HepG2 (cell line): ENCODE measurements around the gene TIA1. TPM values are rescaled to one million over a fixed set of nuclear protein-coding genes. Genes with fewer than 3 reads are reported as not detected.
A peak's percentile ranks its signal among the peaks of the same experiment; 100 is the strongest.

Experiments used
- EP300 ChIP-seq, 3 experiments: sonication (generic) in 1 of 3; formaldehyde crosslinking in 1 of 3; IDR thresholded peaks; 2 replicates each; pipeline versions ENCODE4 v1.5.1 to v1.6.1; 2011 to 2020; ENCODE audit warnings: low read depth in 2 of 3, low read length in 2 of 3, borderline replicate concordance in 1 of 3, improper control_type of control experiment in 1 of 3, mild to moderate bottlenecking in 1 of 3, missing genetic modification reagents in 1 of 3, moderate library complexity in 1 of 3
- FOXA1 ChIP-seq, 2 experiments: fragments of 450-650 bp in 1 of 2; sonication (generic) in 1 of 2; formaldehyde crosslinking in 1 of 2; IDR thresholded peaks; 2 replicates each; pipeline versions ENCODE4 v1.4.0 to v1.6.1; 2016 to 2020; ENCODE audit warnings: missing genetic modification reagents in 1 of 2
- GABPA ChIP-seq, 2 experiments: IDR thresholded peaks; 2 replicates each; pipeline ENCODE4 v1.6.1; 2011 to 2016; ENCODE audit warnings: low read depth in 2 of 2, low read length in 1 of 2, missing biosample characterization in 1 of 2, missing genetic modification characterization in 1 of 2
- NFKBIZ ChIP-seq: IDR thresholded peaks from 2 replicates; pipeline ENCODE4 v1.6.1; 2018; ENCODE audit warnings: missing genetic modification reagents, missing compliant biosample characterization
- PAWR ChIP-seq: sonication (generic); formaldehyde crosslinking; IDR thresholded peaks from 2 replicates; pipeline ENCODE4 v1.4.0; 2020; ENCODE audit warnings: missing genetic modification reagents, mild to moderate bottlenecking, borderline replicate concordance
- PCBP1 ChIP-seq: fragments of 200-400 bp; formaldehyde crosslinking; IDR thresholded peaks from 2 replicates; pipeline ENCODE4 v1.6.1; 2017; ENCODE audit warnings: mild to moderate bottlenecking, low read depth, low read length, borderline replicate concordance
- PRMT3 ChIP-seq: sonication (generic); formaldehyde crosslinking; IDR thresholded peaks from 2 replicates; pipeline ENCODE4 v1.8.1; 2022; ENCODE audit warnings: low read depth, mild to moderate bottlenecking, moderate library complexity, missing genetic modification reagents, borderline replicate concordance
- TAF15 ChIP-seq: fragments of 200-400 bp; formaldehyde crosslinking; IDR thresholded peaks from one replicate; pipeline ENCODE4 v1.6.1; 2018; ENCODE audit warnings: mild to moderate bottlenecking, low read depth, low read length; ENCODE audit not compliant: poor library complexity, severe bottlenecking
- ZNF83 ChIP-seq: sonication (generic); formaldehyde crosslinking; IDR thresholded peaks from 2 replicates; pipeline ENCODE4 v1.4.0; 2020; ENCODE audit warnings: missing genetic modification reagents, mild to moderate bottlenecking, borderline replicate concordance
- ZNF841 ChIP-seq: sonication (generic); formaldehyde crosslinking; IDR thresholded peaks from 2 replicates; pipeline ENCODE4 v1.8.1; 2023; ENCODE audit warnings: missing genetic modification reagents, borderline replicate concordance
- polyA plus RNA-seq, 8 experiments: library from polyadenylated mRNA; depleted of rRNA in 3 of 8; stranded (reverse) in 7 of 8; unstranded in 1 of 8; fragments of >200 nt; fragmentation: Illumina TruSeq in 4 of 8; extraction: Trizol in 4 of 8; gene quantifications; 2 replicates each; pipeline versions ENCODE4 v1.2.1 to v1.2.3, GENCODE V29; 2011 to 2016; ENCODE audit warnings: low read depth in 4 of 8, missing spikeins in 1 of 8, mixed read lengths in 1 of 8; ENCODE audit not compliant: insufficient read depth in 1 of 8
- total RNA-seq, 5 experiments: library from RNA; depleted of rRNA; stranded (reverse); fragments of >200 nt; fragmentation: Illumina TruSeq; extraction: Trizol; gene quantifications; 2 replicates each; pipeline ENCODE4 v1.2.3, GENCODE V29; 2016; ENCODE audit warnings: low read depth in 1 of 5
- TF ChIP-seq, protein P1 (sequence below): sonication (generic); formaldehyde crosslinking; IDR thresholded peaks from one replicate; pipeline ENCODE4 v1.5.1; 2020; ENCODE audit warnings: mild to moderate bottlenecking, missing genetic modification reagents; ENCODE audit errors: not compliant biosample characterization
- TF ChIP-seq, protein P2 (sequence below): sonication (generic); formaldehyde crosslinking; IDR thresholded peaks from 2 replicates; pipeline ENCODE4 v1.4.0; 2020; ENCODE audit warnings: mild to moderate bottlenecking, missing genetic modification reagents
- TF ChIP-seq, protein P3 (sequence below): sonication (generic); formaldehyde crosslinking; IDR thresholded peaks from 2 replicates; pipeline ENCODE4 v1.4.0; 2020; ENCODE audit warnings: missing genetic modification reagents

TIA1 gene
- total and polyA plus RNA-seq, 2 of the 13 experiments (the other 11 are each of a cell fraction or from before 2014, with no cell fraction given), result 209 to 319 TPM

DNA sequence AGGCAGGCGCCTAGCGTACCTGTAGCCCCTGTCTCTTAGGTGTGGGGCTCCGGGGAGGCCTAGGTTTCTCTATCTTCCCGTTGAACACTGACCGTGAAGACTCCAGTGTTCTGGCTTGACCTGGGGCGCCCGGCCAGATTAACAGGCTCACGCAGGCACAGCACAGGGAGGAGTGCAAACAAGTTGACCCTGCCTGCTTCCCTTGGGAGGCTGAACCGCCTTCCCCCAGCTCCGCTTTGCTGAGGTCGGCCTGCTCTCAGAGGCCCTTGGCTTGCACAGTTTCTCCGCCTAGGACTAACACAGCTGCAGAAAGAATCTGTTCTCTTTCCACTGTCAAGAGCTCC lies 10.1 kb upstream of the TIA1 start (continued):
- TF ChIP-seq, protein P1, sequence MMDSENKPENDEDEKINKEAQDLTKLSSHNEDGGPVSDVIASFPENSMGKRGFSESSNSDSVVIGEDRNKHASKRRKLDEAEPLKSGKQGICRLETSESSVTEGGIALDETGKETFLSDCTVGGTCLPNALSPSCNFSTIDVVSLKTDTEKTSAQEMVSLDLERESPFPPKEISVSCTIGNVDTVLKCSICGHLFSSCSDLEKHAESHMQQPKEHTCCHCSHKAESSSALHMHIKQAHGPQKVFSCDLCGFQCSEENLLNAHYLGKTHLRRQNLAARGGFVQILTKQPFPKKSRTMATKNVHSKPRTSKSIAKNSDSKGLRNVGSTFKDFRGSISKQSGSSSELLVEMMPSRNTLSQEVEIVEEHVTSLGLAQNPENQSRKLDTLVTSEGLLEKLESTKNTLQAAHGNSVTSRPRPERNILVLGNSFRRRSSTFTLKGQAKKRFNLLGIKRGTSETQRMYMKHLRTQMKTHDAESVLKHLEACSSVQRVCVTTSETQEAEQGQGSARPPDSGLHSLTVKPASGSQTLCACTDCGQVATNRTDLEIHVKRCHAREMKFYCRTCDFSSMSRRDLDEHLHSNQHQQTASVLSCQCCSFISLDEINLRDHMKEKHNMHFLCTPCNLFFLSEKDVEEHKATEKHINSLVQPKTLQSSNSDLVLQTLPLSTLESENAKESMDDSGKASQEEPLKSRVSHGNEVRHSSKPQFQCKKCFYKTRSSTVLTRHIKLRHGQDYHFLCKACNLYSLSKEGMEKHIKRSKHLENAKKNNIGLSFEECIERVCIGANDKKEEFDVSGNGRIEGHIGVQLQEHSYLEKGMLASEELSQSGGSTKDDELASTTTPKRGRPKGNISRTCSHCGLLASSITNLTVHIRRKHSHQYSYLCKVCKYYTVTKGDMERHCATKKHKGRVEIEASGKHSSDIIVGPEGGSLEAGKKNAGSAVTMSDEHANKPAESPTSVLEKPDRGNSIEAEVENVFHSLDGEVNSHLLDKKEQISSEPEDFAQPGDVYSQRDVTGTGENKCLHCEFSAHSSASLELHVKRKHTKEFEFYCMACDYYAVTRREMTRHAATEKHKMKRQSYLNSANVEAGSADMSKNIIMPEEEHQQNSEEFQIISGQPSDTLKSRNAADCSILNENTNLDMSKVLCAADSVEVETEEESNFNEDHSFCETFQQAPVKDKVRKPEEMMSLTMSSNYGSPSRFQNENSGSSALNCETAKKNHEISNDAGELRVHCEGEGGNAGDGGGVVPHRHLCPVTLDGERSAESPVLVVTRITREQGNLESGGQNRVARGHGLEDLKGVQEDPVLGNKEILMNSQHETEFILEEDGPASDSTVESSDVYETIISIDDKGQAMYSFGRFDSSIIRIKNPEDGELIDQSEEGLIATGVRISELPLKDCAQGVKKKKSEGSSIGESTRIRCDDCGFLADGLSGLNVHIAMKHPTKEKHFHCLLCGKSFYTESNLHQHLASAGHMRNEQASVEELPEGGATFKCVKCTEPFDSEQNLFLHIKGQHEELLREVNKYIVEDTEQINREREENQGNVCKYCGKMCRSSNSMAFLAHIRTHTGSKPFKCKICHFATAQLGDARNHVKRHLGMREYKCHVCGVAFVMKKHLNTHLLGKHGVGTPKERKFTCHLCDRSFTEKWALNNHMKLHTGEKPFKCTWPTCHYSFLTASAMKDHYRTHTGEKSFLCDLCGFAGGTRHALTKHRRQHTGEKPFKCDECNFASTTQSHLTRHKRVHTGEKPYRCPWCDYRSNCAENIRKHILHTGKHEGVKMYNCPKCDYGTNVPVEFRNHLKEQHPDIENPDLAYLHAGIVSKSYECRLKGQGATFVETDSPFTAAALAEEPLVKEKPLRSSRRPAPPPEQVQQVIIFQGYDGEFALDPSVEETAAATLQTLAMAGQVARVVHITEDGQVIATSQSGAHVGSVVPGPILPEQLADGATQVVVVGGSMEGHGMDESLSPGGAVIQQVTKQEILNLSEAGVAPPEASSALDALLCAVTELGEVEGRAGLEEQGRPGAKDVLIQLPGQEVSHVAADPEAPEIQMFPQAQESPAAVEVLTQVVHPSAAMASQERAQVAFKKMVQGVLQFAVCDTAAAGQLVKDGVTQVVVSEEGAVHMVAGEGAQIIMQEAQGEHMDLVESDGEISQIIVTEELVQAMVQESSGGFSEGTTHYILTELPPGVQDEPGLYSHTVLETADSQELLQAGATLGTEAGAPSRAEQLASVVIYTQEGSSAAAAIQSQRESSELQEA, result peak; percentile 29
- TF ChIP-seq EP300 (IDR thresholded peaks at IDR 0.05; ENCODE audit: low read depth in 2 of 2, low read length in 2 of 2), result no peak
- TF ChIP-seq EP300 (CRISPR knock-in tag; IDR thresholded peaks at IDR 0.05; ENCODE audit: borderline replicate concordance), result no peak
- 0 out of 2 replicates have a peak, but pooled peaks have one; percentile 46 for TF ChIP-seq NFKBIZ
- TF ChIP-seq, protein P2, sequence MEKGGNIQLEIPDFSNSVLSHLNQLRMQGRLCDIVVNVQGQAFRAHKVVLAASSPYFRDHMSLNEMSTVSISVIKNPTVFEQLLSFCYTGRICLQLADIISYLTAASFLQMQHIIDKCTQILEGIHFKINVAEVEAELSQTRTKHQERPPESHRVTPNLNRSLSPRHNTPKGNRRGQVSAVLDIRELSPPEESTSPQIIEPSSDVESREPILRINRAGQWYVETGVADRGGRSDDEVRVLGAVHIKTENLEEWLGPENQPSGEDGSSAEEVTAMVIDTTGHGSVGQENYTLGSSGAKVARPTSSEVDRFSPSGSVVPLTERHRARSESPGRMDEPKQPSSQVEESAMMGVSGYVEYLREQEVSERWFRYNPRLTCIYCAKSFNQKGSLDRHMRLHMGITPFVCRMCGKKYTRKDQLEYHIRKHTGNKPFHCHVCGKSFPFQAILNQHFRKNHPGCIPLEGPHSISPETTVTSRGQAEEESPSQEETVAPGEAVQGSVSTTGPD, result no peak
- no peak for TF ChIP-seq ZNF841 (CRISPR knock-in tag)
- no peak for TF ChIP-seq GABPA (IDR thresholded peaks at IDR 0.05; ENCODE audit: low read depth, low read length)
- TF ChIP-seq GABPA (CRISPR knock-in tag; IDR thresholded peaks at IDR 0.05; ENCODE audit: low read depth), result 0 out of 2 replicates have a peak, but pooled peaks have one; percentile 12
- TF ChIP-seq, protein P3, sequence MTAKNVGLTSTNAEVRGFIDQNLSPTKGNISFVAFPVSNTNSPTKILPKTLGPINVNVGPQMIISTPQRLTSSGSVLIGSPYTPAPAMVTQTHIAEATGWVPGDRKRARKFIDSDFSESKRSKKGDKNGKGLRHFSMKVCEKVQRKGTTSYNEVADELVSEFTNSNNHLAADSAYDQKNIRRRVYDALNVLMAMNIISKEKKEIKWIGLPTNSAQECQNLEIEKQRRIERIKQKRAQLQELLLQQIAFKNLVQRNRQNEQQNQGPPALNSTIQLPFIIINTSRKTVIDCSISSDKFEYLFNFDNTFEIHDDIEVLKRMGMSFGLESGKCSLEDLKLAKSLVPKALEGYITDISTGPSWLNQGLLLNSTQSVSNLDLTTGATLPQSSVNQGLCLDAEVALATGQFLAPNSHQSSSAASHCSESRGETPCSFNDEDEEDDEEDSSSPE (CRISPR knock-in tag), result no peak
- TF ChIP-seq PCBP1, result 0 out of 2 replicates have a peak, but pooled peaks have one; percentile 20
- 0 out of 2 replicates have a peak, but pooled peaks have one; percentile 24 for TF ChIP-seq PRMT3 (CRISPR knock-in tag)
- no peak for TF ChIP-seq TAF15
- TF ChIP-seq ZNF83 (CRISPR knock-in tag), result no peak
- TF ChIP-seq PAWR (CRISPR knock-in tag), result no peak
- no peak for TF ChIP-seq FOXA1 (IDR thresholded peaks at IDR 0.05)
- no peak for TF ChIP-seq FOXA1 (CRISPR knock-in tag; IDR thresholded peaks at IDR 0.05)
